SH-SY5Y (cell line): ENCODE measurements around the gene PMM1.

ENCODE experiments used
- GATA2 ChIP-seq: IDR thresholded peaks from 2 replicates; pipeline ENCODE4 v1.6.1; 2011; ENCODE audit warnings: mild to moderate bottlenecking, low read depth, low read length
- GATA3 ChIP-seq: IDR thresholded peaks from 2 replicates; pipeline ENCODE4 v1.6.1; 2011; ENCODE audit warnings: low read depth, mild to moderate bottlenecking, low read length, moderate library complexity

Gene PMM1

DNA sequence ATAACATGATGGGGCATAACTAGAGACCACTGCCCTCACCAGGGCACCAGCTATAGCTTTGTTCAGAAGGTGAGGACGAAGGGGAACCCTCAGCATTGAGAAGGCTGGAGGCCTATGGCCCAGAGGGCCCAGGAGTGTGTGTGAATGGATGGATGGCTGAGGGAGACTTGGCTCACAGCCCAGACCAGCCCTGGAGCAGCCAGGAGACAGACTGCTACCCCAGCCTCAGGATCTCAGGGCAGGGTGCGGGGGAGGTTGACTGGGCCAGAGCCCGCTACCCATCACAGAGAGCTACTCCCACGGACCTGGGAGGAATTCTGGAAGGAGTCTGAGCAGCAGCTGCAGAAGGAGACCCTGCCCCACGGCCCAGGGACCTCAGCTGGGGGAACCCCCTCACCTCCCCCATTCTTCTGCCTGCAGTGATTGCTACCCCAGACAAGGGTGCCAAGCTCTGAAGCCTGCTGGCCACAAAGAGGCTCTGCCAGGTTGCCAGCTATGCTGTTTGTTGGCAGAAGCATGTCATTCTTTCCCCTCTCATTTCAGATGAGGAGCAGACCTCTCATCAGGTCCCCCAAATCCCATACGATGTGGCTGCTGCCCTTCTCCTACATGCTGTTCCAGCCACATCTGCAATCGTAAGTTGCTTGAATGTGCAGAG lies 34.2 kb downstream of the PMM1 start:
- TF ChIP-seq GATA2 = no peak

DNA sequence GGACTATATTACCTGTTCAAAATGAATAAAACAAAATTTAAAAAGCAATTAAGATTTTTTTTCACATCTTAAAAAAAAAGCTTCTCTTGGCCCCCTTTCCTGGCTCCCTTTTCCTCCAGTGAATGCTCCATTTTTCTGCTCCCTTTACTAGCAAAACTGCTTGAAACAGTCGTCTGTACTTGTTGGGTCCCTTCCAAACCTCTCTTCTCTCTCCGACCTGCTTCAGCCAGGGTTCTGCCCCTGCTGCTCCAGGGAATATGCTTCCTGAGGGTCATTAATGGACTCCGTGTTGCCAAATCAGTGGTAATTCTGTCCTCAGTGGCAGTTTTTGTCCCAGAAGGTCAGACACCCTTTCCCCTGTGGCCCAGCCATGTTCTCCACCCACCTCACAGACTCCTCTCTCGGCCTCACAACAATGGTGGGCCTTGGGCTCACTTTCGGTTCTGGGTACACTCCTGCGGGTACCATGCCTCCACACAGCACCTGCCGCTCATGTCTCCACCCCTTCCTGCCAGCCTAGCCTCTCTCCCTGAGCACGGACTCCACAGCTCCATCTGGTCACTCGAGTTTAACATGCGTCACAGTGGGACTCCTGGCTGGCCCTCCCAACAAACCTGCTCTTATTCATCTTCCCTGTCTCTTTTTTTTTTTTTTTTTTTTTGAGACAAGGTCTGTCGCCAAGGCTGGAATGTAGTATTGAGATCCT lies 37.6 kb downstream of the PMM1 start:
- no peak for TF ChIP-seq GATA2
- no peak for TF ChIP-seq GATA3

DNA sequence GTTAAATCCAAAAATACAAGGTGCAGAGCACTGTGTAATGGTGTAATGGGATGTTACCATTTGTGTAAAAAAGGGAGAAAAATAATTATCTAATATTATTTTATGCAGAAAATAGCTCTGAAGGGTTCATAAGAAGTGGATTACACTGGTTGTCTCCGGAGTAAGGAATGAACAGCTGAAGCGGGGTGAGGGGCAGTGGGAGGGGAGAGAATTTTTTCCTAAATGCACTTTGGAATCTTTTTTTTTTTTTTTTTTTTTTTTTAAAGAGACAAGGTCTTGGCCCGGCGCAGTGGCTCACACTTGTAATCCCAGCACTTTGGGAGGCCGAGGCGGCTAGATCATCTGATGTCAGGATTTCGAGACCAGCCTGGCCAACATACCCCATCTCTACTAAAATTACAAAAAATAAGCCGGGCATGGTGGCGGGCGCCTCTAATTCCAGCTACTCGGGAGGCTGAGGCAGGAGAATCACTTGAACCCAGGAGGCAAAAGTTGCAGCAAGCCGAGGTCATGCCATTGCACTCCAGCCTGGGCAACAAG lies 38.6 kb downstream of the PMM1 start:
- TF ChIP-seq GATA2 (no peak), GATA3 (no peak)

DNA sequence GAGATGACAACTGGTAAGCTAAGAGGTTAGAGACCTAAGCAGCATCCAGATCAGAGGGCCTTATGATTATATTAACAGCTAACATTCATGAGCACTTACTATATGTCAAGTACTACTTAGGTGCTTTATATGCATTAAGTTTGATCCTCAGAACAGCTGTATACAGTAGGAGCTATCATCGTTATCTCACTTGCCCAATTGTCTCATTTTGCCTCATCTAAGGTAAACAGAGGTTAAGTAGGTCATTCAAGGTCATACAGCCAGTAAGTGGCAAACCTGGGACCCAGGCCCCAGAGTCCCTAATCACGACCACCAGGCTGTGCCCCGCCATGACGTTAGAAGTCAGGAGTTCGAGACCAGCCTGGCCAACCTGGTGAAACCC lies 40.8 kb downstream of the PMM1 start:
- no peak for TF ChIP-seq GATA2

DNA sequence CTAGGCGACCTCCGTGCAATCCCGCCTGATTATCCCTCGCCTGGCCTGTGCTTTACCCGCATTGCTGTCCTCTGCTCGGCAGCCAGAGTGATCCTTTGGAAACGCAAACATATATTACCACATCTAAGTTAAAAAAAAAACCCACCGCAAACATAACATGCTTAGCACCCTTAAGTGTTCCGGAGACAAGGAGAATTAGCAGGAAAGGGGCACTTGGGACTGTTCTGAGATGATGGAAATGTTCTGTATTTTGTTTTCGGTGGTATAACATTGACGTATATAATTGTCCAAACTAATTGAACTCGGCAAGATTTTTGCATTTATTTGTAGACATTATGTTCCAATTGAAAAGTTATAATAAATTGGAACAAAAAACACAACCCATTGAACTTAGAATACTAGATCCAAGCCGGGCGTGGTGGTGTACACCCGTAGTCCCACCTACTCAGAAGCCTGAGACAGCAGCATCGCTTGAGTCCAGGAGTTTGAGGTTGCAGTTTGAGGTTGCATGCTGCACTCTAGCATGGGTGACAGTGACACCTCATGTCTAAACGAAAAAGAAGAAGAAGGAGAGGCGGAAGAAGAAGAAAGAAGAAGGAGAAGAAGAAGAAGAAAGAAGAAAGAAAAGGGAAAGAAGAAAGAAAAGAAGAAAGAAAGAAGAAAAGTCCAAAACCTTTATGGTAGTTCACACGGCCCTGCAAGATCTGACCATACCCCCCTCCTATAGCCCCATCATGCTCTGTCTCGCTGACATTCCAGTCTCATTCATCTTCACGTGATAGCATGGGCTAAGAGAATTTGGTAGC lies 44.8 kb downstream of the PMM1 start:
- no peak for TF ChIP-seq GATA2
- TF ChIP-seq GATA3 = no peak

DNA sequence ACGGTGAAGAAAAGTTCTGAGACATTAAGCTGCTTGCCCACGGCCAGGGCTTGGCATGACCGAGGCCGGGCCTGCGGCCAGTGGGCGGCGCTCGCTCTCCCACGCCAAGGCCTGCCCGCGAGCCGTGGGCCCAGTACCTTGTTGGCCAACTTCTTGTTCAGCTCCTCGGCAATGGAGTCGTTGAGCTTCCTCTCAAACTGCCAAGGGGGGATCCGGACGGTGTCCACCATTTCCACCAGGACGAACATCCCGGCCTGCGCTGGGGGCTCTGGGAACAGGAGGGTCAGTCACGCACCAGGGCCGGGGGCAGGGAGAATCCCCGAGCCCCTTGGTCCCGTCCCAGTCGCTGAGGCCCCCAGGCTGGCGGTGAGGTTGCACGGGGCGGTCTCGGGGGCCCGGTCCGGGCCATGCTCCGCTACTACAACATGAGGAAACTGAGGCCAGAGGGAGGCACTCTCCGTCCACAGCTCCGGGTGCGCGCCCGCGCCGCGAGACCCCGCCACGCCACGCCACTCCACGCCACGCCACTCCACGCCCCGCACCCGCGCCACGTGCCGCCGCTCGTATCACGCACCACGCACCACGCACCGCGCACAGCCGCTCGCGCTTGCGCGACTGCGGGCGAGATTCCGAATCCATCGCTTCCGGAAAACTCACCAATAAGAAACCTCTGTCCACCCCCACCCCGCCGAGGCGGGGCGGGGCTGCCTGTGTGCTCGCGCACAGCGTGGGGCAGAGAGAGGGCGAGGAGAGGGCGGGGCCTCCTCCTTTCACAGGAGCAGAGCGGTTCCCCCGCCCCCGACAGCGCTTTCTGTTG lies 45.6 kb downstream of the PMM1 start, which contains the start of gene POLR3H:
POLR3H (minus strand) TSS at position 617 of the 817 bp plus-strand sequence; CDS start at position 248, 369 bp downstream.
- TF ChIP-seq GATA2 (no peak), GATA3 (no peak)

DNA sequence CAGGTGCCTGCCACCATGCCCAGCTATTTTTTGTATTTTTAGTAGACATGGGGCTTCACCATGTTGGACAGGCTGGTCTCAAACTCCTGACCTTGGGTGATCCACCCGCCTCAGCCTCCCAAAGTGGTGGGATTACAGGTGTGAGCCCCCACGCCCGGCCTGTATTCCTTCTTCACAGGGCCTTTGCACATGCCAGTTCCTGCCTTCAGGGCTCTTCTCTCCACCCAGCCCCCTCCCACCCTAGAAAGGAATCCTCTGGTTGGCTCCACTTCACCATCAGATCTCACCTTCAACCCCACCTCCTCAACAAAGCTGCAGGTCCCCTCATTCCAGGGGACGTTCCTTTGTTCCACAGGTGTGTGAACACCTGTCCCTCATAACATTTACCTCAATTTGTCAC lies 47.4 kb downstream of the PMM1 start:
- no peak for TF ChIP-seq GATA2
- no peak for TF ChIP-seq GATA3

DNA sequence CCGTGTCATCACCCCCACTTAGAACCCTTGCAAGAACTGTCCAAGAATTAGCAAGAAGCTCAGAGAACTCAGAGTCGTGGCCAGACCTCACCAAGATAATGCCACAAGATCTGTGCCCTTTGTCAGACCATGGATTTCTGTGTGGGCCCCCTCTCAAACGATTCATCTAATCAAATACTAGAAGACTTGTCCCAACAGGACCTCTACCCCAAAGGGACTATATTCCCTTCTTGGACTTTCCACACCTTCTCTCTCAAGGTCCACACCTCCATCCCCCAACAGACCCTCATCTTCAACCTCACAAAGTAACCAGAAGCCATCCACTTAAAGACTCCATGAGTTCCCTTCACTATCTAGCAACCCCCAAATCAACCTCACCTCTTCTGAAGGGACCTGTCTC lies 48.2 kb downstream of the PMM1 start:
- TF ChIP-seq GATA3 = no peak

DNA sequence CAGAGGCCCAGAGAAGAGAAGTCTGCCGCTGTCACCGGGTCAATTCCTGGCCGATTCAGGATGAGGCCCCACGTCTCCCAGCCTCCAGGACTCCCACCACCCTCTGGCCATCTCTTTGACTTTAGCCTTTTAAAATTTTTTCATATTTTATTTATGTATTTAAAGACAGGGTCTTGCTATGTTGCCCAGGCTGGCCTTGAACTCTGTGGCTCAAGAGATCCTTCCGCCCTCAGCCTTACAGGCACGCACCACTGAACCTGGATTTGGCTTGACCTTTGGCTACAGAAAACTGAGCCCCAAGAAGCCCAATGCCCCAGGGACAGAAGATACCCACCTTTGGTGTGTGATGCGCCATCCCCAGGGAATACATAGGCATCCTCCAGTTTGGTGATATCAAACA lies 49.3 kb downstream of the PMM1 start:
- TF ChIP-seq GATA3 (no peak), GATA2 (no peak)

DNA sequence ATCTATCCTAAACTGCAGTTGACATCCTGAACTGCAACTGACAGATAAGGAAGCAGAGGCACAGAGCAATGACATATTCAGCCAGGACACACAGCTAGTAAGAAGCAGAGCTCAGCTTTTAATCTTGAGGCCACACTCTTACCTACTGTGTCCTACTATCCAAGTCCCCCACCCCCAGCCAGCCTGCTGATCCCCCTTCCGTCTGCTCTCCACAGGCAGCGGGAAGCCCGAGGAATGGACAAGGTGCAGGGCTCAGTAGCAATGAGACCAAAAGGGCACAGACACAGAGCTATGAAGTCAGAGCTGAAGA lies 49.7 kb downstream of the PMM1 start:
- no peak for TF ChIP-seq GATA2
- TF ChIP-seq GATA3 = no peak

DNA sequence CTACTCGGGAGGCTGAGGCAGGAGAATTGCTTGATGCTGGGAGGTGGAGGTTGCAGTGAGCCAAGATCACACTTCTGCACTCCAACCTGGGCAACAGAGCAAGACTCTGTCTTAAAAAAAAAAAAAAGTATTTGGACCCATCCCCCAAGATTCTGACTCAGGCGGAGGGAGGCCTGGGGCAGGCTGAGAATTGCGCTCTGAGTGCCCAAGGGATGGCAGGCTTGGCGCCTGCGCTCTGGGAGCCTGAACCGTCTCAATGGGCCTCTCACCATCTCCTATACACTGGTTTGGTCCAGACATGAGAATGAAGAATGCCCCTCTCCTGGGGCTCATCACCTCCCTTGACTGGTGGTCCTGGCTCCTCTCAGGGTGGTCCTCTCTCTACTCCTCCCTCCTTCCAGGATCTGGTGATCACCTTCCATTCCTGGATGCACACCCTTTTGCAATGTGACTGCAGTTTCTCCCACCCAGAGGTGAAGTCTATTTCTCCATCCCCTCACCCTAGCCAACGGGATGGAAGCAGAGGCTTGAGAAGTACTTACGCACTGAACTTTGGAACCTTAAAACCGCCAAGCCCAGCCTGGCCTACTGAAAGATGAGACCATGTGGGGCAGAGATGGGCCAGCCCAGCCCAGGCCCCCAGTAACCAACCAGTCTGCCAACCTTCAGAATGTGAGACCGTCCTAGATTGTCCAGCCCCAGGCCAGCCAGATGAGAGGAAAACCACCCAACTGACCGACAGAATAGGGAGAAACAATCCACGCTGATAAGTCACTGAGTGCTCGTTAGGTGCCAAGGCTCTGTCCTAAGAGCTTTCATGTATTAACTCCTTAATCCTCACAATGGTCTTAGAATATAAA lies 50.3 kb downstream of the PMM1 start:
- TF ChIP-seq GATA3 = no peak

DNA sequence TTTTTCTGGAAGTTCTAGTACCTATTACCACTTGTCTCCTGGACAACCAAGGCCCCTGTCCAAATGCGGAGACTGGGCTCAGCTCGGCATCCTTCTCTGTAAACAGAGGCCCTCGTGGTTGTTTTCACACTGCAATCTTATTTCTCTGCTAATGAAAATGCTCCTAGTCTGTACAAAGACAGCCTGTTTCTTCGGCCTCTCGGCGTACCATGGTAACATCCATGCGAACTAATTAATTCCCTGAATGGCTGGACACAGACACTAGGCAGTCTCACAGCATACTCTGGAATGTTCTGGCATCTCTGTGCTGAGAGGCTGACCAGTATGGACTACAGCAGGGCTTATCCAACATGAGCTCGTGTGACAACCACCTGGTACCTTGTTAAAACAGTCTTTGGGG lies 51.1 kb downstream of the PMM1 start:
- TF ChIP-seq GATA3 = no peak

DNA sequence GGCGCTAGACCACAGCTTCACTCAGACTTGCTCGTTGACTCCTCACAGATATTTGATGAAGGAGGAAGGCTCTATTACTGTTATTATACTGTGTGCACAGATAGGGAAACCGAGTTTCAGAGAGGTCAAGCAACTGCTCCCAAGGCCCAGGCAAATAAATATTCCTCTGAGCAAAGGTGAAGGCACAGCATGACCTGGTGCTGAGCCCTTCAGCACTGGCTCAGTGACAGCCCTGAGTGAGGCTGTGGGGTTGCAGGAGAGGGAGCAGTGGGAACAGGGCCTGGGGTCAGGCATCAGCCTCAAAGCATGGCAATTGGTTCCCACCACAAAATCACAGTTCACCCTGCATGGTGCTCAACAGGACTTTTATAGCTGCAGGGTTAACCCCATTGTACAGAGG lies 52.4 kb downstream of the PMM1 start:
- no peak for TF ChIP-seq GATA2
- no peak for TF ChIP-seq GATA3
